Stimulated activated CD4-positive, alpha-beta T cell treated with anti-CD3 and anti-CD28 coated beads, Interleukin-15, amount 100 ng/mL, for 1 hour (primary cell): ENCODE results near the gene CGRRF1.

Experiments used
- DNase-seq, 2 donors: peaks; one replicate each; pipeline ENCODE4 v3.0.0-alpha.2; 2020; ENCODE audit warnings: low read depth in 1 of 2, low spot score in 1 of 2

CGRRF1 gene, protein sequence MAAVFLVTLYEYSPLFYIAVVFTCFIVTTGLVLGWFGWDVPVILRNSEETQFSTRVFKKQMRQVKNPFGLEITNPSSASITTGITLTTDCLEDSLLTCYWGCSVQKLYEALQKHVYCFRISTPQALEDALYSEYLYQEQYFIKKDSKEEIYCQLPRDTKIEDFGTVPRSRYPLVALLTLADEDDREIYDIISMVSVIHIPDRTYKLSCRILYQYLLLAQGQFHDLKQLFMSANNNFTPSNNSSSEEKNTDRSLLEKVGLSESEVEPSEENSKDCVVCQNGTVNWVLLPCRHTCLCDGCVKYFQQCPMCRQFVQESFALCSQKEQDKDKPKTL

DNA sequence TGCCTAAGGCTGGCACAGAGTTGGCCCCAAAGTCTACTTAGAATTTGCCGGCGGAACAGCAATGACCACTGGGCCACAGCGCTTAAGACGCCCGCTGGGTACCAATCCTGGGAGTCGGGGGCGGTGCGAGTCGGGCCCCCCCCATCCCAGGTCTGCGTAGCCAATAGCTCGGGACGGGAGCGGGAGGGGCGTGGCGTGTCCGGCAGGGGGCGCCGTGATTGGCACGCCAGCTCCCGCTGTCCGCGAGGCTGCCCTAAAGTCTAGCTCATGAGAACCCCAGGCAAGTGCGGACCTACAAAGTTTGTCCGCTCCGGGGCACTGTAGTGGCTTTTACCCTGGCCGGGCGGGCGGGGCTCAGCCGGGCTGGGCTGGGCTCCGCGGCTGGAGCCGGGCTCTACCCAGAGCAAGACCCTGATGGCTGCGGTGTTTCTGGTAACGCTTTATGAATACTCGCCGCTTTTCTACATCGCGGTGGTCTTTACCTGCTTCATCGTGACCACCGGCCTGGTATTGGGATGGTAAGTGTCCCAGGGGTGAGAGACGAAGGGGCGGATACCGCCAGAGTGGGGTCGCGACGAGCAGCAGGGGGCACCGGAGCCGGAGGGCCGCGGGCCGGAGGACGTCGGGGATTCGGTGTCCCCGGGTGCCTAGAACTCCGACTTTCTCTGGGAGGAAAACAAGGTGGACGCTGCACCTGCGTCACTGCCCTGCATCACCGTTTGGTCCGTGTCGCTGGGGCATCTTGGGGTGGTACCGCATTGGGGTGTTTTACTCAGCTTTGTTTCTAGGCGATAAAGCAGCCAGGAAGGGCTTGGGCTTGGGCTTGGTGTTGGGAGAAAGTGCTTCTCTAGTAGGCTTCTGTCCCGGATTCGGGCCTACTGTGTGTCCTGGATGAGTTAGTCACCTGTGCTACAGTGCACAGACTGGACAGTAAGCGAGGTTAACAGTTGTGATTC lies at the start of gene CGRRF1:
CGRRF1 (plus strand) TSS at position 361 of the 956 bp plus-strand sequence; CDS start at position 415, 54 bp downstream.
- peak; percentile 88 to 91 for DNase-seq

DNA sequence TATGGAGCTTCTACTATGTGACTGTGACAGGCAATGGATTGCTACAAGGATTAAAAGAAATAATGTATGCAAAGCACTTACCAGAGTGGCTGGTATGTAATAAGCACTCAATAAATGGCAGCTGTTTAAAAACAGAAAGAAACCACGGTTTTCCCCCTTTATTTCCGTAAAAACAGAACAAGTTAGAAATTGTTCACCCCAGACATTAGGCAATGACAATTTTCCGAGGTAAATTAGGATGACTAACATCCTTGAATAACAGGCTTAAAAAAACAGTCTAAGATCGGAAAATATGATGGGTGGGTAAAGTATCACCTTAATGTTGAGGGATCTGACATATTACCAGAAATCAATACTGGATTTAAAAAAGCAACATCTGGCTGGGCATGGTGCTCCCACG lies 47.7 kb upstream of the CGRRF1 start:
- DNase-seq = no peak

DNA sequence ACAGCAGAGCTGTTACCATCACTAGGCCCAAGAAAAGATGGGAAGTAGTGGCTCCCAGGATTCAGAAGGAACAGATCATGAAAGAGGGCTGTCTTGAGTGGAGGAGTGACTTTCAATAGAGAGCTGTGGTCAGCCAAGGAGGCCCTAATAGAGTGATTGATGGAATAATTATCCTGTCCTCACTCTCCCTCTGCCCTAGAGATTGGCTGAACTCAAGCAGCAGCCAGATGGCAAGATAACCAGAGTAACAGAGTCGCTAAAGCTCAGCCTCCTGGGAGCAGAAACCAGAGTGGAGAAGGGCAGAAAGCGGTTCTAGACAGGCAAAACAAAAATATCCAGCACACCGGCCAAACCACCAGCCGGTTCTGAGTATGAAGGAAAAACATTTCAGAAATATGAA lies 44.1 kb upstream of the CGRRF1 start:
- DNase-seq = no peak

DNA sequence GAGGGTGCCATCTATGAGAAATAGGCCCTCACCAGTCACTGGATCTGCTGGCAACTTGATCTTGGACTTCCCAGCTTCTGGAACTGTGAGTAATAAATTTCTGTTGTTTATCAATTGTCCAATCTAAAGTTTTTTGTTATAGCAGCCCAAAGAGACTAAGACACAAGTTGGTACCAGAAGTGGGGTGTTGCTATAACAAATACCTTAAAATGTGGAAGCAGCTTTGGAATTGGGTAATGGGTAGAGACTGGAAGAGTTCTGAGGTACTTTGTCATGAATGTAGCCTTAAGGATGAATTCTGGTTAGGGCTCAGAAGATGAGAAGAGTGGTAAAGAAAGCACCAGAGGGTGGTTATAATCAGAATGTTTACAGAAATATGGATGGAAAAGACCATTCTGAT lies 42.4 kb upstream of the CGRRF1 start:
- DNase-seq = no peak

DNA sequence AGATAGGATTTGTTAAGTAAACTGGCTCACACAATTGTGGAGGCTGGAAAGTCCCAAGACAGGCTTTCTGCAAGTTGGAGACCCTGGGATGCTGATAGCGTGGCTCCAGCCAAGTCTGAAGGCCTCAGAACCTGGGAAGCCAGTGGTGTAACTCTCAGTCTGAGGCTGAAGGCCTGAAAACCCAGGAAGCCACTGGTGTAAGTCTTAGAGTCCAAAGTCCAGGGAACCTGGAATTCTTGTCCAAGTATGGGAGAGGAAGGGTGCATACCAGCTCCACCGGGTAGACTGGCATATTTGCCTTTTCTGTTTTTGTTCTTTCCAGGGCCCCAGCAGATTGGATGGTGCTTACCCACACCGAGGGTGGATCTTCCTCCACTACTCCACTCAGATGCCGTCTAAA lies 39.0 kb upstream of the CGRRF1 start:
- no peak for DNase-seq

DNA sequence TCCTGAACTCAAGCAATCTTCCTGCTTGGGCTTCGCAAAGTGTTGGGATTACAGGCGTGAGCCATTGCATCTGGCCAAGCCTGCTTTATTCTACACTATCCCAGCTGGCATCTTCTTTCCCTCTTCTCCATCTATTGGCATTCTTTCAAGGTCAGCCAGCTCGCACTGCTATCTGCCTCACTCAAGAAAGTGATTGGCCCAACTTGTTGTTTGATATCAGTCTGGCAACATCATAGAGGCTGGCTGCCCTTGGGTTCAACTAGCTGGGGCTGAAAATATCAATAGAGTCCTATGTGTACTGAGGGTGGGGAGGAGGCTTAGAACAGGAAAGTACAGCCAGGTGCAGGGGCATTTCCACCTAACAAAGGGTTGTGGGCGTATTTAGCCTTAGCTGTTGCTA lies 38.1 kb upstream of the CGRRF1 start:
- DNase-seq = no peak

DNA sequence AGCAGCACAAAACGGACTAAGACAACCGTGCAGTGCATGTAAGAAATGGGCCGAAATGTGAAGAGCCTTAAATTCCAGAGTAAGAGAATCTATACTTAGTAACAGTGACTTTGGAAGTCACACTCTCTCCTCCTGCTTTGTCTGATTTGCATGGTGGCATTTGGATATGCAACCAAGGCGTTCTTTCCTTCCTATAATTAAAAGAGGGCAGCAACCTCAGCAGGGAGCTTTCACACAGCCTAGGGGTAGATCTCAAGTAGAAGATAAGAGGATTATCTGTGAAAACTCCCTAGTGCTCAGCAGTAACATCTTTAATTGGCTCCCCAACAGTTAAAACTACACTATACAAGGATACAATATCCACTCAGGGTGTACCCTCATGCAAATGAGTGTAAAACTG lies 37.4 kb upstream of the CGRRF1 start:
- DNase-seq = no peak

DNA sequence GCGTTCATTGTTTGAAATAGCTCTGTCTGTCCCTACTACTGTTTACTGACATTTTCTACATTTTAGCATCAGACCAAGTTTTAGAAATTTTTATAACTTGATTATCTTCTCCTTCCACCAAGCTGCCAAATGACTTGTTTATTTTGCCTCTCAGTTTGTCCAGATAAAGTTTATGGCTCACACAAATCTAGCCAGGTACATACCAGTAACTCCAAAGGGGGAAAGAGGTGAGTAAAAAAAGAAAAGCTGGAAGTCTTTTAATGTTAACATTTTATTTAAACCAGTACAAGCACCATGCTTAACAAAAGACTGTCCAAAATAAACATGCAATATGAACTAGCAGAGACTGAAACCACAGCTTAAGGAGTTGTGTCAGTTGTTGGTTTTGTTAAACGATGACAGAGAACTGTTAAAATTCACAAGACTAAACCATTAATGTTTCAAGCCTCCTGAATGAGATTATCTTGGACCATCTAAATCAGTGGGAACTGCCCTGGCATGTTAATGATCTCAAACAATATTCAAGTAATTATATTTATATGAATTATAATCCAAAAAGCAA lies 35.4 kb upstream of the CGRRF1 start:
- no peak for DNase-seq

DNA sequence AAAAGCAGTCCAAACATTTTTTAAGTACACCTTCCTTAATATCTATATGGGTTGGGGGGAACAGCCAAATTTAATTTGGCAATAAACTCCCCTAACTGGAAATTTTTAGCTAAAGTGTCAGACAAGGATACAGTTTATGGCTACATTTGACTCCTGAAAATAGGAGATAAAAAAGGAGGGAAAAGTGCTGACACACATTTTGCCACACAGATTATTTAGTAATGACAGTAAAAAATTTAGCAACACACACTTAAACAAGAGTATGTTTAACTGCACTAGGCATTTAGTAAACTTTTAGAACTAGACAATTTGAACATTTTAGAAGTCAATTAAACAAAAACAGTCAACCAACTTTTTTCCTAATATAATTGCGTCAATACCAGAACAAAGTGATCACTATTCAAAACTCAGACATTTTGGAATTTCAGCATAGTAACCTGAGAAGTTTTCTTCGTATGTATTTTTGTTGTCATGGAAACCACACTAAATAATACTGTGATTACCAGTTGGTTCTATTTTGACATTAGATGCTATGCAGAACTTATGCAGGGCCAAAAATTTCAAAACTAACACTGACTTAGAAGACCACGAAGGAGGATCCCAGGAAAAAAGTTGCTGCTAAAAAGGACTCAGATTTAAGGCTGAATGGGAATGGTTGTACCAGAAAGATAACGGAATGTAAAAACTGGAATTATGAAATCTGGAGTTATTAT lies 34.4 kb upstream of the CGRRF1 start:
- no peak for DNase-seq

DNA sequence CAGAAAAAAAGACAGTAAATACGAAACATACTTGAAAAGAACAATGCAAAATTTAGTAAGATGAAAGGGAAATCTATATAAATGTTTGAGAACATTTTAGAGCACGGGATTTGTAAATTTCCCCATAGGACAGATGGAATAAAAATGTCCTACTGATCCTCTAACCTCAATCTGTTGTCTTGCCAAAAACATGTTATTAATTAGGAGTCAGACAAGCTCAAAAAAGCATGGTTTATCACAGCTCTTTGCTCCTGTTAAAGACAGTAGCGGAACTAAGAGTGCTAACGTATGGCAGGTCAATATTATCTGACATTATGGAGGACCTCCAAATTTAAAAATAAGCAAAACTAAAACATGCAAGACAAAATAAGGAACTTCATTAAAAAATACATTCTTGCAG lies 33.8 kb upstream of the CGRRF1 start:
- no peak for DNase-seq

DNA sequence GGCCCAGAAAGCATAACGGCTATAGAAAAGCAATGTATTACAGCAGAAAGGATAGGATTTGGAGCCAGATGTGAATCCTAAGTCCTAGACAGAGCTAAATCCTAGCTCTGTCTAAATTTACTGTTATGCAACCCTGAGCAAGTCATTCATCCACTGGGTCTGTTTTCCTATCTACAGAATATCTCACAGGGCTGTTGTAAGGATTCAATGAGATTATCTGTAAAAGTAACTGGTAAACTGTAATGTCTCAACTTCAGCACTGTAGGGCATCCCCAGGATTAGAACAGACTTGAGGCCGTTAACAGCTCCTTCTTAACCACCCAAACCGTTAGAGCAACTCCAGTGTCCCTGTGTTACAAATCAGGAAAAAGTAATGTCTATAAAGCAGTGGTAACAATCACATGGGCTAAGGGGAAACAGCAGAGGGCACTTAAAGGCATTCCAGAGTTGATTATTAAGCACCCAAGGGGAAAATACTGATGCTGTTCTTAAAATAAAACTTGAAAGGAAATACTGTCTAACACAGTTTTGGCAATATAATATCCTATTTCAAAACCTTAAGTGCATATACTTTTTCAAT lies 31.0 kb upstream of the CGRRF1 start:
- DNase-seq = no peak

DNA sequence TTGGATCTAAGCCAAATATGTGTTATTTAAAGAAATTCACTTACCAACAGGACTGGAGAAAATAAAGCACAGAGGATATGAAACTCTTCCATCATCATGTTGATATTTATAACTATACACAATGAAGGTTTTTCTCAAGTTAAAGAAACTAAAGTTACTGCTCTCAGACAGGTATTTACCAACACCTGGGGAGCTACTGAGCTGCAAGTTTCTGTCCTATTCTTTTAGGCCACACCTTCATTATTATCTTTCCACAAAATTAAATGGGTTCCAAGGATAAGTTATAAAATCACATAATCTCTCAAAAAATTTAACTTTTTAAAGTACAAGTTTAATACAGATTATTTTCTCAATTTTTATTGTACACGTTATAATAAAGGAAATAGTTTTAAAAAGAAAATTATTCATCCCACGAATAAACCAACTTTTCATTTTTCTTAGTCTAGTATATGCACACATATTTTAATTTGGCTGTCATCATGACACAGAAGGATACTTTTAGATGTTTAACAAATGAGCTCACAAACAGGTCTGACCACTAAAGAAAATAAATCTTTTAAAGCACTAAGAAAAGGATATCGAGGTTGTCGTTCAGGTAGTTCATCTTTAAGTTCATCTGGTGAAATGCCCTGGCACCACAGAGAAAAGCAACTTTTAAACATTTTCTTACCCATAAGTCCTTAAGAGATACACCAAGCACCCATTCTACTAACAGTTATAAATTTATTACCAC lies 28.7 kb upstream of the CGRRF1 start:
- DNase-seq = no peak

DNA sequence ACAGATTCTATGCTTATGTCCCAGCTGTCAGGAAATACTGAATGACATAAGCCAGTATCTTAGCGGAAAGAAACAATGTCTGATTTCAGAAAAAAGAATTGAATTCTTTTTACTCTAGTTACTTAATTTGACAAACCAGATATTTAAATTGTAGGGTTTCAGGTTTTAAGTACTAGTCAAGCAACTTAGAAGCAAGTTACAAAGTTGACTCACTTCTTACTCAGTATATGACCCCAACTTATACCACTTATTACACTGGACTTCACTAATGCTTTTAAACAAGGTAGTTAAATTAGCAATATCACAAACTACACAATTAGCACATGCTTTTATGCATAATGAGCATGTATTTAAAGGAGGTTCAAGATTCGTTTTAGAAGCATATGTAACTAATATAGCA lies 28.0 kb upstream of the CGRRF1 start:
- DNase-seq = no peak

DNA sequence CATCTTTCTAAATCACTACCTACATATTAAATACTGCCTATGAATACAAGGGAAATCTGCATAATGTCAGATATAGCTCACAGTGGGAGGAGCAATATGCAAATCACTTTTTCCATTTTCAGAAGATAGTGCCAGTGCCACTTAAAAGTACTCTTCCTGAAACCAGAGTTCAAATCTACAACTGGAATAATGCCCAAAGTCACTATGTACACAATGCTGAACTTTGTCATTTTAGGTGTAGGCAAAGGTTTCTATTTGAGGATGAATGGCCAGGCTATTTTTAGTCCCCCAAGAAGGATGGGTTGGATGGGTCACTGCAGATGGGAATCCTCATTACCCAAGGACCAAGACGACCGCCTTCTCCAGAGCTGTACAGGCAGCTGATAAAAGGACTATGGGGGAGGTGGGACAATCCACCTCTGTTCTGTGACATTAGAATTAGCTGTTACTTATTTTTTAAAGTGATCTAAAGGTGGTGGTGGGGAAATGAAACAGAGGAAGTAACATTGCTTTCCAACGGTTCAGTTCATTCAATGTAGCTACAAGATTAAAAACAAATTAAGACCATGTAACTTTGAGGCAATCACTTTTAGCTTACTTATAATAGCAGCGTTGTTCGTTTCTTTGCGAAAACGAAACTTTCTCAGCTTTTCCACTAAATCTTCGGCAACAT lies 26.5 kb upstream of the CGRRF1 start:
- DNase-seq = no peak

DNA sequence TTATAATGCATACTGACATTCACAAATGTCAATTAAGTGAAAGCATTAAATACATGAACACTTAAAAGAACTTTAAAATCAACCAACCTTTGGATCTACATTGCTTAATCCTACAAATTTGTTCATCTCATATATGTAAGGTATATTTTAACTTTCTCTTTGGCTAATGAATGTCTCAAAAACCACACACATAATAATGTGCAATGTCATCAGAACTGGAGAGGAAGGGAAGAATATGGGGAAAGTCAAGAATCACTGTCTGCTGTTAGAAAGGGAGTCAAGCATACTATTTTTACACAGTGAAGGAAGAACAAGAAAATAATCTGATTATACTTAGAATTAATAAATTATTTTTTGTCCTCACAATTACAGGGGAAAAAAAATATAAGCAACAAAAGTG lies 25.9 kb upstream of the CGRRF1 start:
- no peak for DNase-seq

DNA sequence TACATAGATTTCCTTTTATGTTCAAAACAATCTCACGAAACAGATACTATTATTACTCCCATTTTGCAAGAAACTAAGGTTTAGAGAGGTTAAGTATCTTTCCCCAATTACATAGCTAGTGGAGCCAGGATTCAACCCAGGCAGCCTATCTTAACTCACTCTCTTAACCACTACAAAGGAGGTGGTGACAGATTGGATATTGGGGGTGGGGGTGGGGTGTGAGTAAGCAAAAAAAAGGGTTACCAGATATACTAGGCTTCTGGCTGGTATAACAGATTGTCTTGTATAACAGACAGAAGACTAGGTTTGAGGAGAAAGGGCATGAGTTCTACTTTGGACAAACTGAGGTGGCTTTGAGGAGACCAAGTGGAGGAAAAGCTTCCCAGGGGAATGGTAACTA lies 23.0 kb upstream of the CGRRF1 start:
- no peak for DNase-seq

DNA sequence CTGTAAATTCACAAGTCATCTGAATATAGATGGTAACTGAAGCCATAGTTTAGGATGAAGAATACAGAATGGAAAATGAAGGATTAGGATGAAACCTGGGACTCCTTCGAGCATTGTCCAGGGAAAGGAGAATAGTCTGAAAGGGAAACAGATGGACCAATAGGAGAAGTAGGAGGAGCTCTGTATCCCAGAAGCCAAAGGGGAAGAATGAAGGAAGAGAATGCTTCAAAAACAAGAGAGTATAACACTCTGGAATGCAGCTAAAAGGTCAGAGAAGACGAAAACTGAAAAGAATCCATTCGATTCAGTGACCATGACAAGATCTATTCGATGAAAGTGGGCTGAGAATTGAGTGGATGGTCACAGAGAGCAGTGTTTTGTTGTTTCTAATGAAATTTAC lies 21.9 kb upstream of the CGRRF1 start:
- DNase-seq = no peak

DNA sequence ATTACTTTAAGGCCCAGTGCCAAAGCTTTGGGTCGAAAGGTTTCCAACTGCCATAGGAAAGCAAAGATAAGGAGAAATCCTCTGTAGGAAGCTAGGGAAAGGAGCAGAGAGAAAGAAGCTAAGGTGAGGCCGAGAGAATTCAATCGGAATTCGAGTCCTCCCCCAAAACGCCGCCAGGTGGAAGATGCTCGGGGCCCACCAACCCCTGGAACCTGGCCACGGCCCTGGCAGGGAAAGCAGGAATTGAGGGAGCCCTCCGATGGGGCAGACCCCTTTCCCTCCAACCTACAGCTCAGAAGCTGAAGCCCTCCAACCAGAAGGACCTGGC lies 21.4 kb upstream of the CGRRF1 start:
- no peak for DNase-seq

DNA sequence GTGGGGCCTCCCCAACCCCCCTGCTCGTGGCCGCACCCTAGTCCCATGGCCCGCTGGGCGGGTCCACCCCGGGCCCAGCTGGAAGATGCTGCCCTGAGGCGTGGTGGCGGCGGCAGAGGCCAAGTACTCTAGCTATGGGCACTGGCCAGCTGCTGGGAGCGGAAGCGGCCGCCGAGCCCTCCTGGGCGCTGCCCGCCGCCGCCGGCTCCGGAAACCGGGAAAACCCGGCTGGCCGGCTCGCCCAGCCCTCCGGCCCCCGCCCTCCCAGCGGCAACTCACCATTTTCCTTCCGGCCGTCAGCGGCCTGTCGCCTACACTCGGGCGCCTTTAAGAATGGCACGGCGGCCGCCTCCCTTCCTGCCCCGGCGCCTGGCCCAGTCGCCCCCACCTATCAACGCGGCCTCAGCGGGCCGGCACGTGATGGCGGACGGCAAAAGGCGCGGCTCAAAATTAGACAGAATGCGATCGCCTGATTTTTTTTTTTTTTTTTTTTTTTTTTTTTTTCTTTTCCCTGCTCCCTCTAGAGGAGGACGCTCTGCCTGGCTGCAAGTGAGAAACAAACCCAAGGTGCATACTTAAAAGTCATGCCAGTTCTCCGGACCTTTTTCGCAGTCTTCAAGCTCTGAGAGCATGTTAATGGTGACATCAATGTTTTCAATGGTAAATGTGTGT lies 20.9 kb upstream of the CGRRF1 start, which contains the start of gene GMFB:
GMFB (minus strand) TSS at position 335 of the 672 bp plus-strand sequence; CDS start at position 282, 53 bp downstream.
- DNase-seq = peak; percentile 75 to 81
